Hepatocyte (in vitro differentiated cells): ENCODE results near the gene KIAA0513. TPM values are rescaled to one million over a fixed set of nuclear protein-coding genes. Genes with fewer than 3 reads are reported as not detected.
A peak's percentile ranks its signal among the peaks of the same experiment; 100 is the strongest.

Experiments
- DNase-seq: peaks from one replicate; pipeline ENCODE4 v3.0.0-alpha.2; 2016; ENCODE audit warnings: low spot score
- H2AFZ ChIP-seq: fragments of 200-600 bp; sonication (generic); 2 replicates; pipeline ENCODE4 v1.6.0; 2016; ENCODE audit warnings: antibody characterized with exemption, mild to moderate bottlenecking
- H3K27ac ChIP-seq: fragments of 200-600 bp; sonication (generic); 2 replicates; pipeline ENCODE4 v1.5.1; 2016; ENCODE audit warnings: mild to moderate bottlenecking
- H3K27me3 ChIP-seq: fragments of 200-600 bp; sonication (generic); 2 replicates; pipeline ENCODE4 v1.6.1; 2016
- H3K36me3 ChIP-seq: fragments of 200-600 bp; sonication (generic); replicated peaks from 2 replicates; pipeline ENCODE4 v1.5.1; 2016; ENCODE audit warnings: low read depth; ENCODE audit not compliant: insufficient read depth
- H3K4me1 ChIP-seq: fragments of 200-600 bp; sonication (generic); 2 replicates; pipeline ENCODE4 v1.5.1; 2016; ENCODE audit warnings: mild to moderate bottlenecking, moderate library complexity; ENCODE audit not compliant: insufficient read depth
- H3K4me2 ChIP-seq: fragments of 200-600 bp; sonication (generic); 2 replicates; pipeline ENCODE4 v1.6.0; 2016
- H3K4me3 ChIP-seq: fragments of 200-600 bp; sonication (generic); 2 replicates; pipeline ENCODE4 v1.5.1; 2016; ENCODE audit warnings: mild to moderate bottlenecking
- H3K79me2 ChIP-seq: fragments of 200-600 bp; sonication (generic); 2 replicates; pipeline ENCODE4 v1.6.0; 2017; ENCODE audit warnings: mild to moderate bottlenecking
- H3K9me2 ChIP-seq: fragments of 200-600 bp; sonication (generic); replicated peaks from 2 replicates; pipeline ENCODE4 v1.6.0; 2017; ENCODE audit warnings: mild to moderate bottlenecking; ENCODE audit not compliant: insufficient read depth
- H3K9me3 ChIP-seq: fragments of 200-600 bp; sonication (generic); 2 replicates; pipeline ENCODE4 v1.5.1; 2016; ENCODE audit warnings: low read depth, mild to moderate bottlenecking
- H4K20me1 ChIP-seq: fragments of 200-600 bp; sonication (generic); 2 replicates; pipeline ENCODE4 v1.6.0; 2016; ENCODE audit warnings: mild to moderate bottlenecking; ENCODE audit not compliant: insufficient read depth, poor library complexity, severe bottlenecking
- CTCF ChIP-seq: fragments of 200-600 bp; sonication (generic); IDR thresholded peaks from 2 replicates; pipeline ENCODE4 v1.5.1; 2016; ENCODE audit warnings: antibody characterized with exemption, mild to moderate bottlenecking; ENCODE audit not compliant: poor library complexity
- EZH2 ChIP-seq: fragments of 200-600 bp; sonication (generic); IDR thresholded peaks from 2 replicates; pipeline ENCODE4 v1.6.1; 2016; ENCODE audit warnings: antibody characterized with exemption, mild to moderate bottlenecking, borderline replicate concordance
- EZH2phosphoT487 ChIP-seq: fragments of 200-600 bp; sonication (generic); IDR thresholded peaks from one replicate; pipeline ENCODE4 v1.6.1; 2018; ENCODE audit warnings: antibody characterized with exemption, mild to moderate bottlenecking, low read depth, moderate library complexity; ENCODE audit not compliant: unreplicated experiment, severe bottlenecking
- WGBS: methylation state at CpG from one replicate; pipeline ENCODE4 v1.1.6; 2016; ENCODE audit warnings: low lambda C conversion rate; ENCODE audit errors: missing lambda C conversion rate; 5-methylcytosine and 5-hydroxymethylcytosine counted together
- polyA plus RNA-seq: library from polyadenylated mRNA; unstranded; fragments of >200 nt; fragmentation: Nextera tagmentation; extraction: Ambion mirVana; gene quantifications from 2 replicates; pipeline ENCODE4 v1.2.1, GENCODE V29; 2016
- total RNA-seq: library from RNA; depleted of rRNA; stranded (reverse); fragments of >200 nt; gene quantifications from 2 replicates; pipeline ENCODE4 v1.2.3, GENCODE V29; 2014

The KIAA0513 gene
- total and polyA plus RNA-seq, 2 experiments from 2014 or later, result 10.1 to 14.9 TPM

- no peaks in the 10 kb centered on the region for H3K9me2 ChIP-seq
- 95% methylated on average over 9 of the region's 9 CpGs for WGBS
- DNase-seq, result no peak
- H3K36me3 ChIP-seq, result no peaks in the 10 kb centered on the region
- H3K27me3 ChIP-seq, result no peaks in the 10 kb centered on the region
- H3K27ac ChIP-seq, result no peak overlapping the region
- H4K20me1 ChIP-seq, result no peaks in the 10 kb centered on the region
- no peak overlapping the region for H2AFZ ChIP-seq
- no peaks in the 10 kb centered on the region for H3K79me2 ChIP-seq
- H3K4me2 ChIP-seq, result no peak overlapping the region
- TF ChIP-seq CTCF (no peak), EZH2 (no peak), EZH2phosphoT487 (no peak)
- H3K4me1 ChIP-seq, result peaks cover 36% of the 10 kb centered on the region
- H3K9me3 ChIP-seq, result no peaks in the 10 kb centered on the region
- no peak overlapping the region for H3K4me3 ChIP-seq
Observed at GRCh38 chr16:85128079-85128837, 100.7 kb downstream of the KIAA0513 start.

GRCh38 chr16:85129876-85130704, 102.5 kb downstream of the KIAA0513 start:
- TF ChIP-seq EZH2 (no peak), CTCF (no peak), EZH2phosphoT487 (no peak)
- H3K27ac ChIP-seq, result peak overlapping the region; percentile 70
- peaks cover 29% of the 10 kb centered on the region for H3K4me1 ChIP-seq
- H3K79me2 ChIP-seq, result no peaks in the 10 kb centered on the region
- no peaks in the 10 kb centered on the region for H3K27me3 ChIP-seq
- H3K36me3 ChIP-seq, result no peaks in the 10 kb centered on the region
- no peaks in the 10 kb centered on the region for H4K20me1 ChIP-seq
- H3K9me2 ChIP-seq, result no peaks in the 10 kb centered on the region
- peak overlapping the region; percentile 7 for H3K4me2 ChIP-seq
- 53% methylated on average over 15 of the region's 15 CpGs for WGBS
- no peak overlapping the region for H2AFZ ChIP-seq
- H3K4me3 ChIP-seq, result no peak overlapping the region
- DNase-seq, result no peak
- H3K9me3 ChIP-seq, result no peaks in the 10 kb centered on the region

GRCh38 chr16:85130705-85131028, 103.1 kb downstream of the KIAA0513 start:
- Histone ChIP-seq H3K27me3 (no peaks in the 10 kb centered on the region), H3K9me3 (no peaks in the 10 kb centered on the region), H2AFZ (no peak overlapping the region), H4K20me1 (no peaks in the 10 kb centered on the region), H3K36me3 (no peaks in the 10 kb centered on the region), H3K9me2 (no peaks in the 10 kb centered on the region), H3K4me3 (no peak overlapping the region), H3K4me1 (peaks cover 25% of the 10 kb centered on the region), H3K27ac (peak overlapping the region; percentile 70), H3K4me2 (no peak overlapping the region), H3K79me2 (no peaks in the 10 kb centered on the region)
- 93% methylated on average over 5 of the region's 5 CpGs for WGBS
- DNase-seq, result no peak
- no peak for TF ChIP-seq CTCF
- TF ChIP-seq EZH2phosphoT487, result no peak
- TF ChIP-seq EZH2, result no peak
